Transverse colon (tissue), 4 donors: ENCODE results near the gene CBX2. TPM values are rescaled to one million over a fixed set of nuclear protein-coding genes. Genes with fewer than 3 reads are reported as not detected.

Source experiments
- DNase-seq: peaks from one replicate; pipeline ENCODE4 v3.0.0-alpha.2; 2019
- H3K27ac ChIP-seq, 4 donors: fragments of 200-600 bp; sonication (generic); 2 replicates each; pipeline ENCODE4 v1.5.1; 2016 to 2018; ENCODE audit warnings: inconsistent platforms in 4 of 4
- H3K27me3 ChIP-seq: fragments of 200-600 bp; sonication (generic); 2 replicates; pipeline ENCODE4 v1.5.1; 2017; ENCODE audit warnings: inconsistent platforms
- H3K36me3 ChIP-seq, 4 donors: fragments of 200-600 bp; sonication (generic); 2 replicates each; pipeline ENCODE4 v1.5.1; 2017 to 2019; ENCODE audit warnings: inconsistent platforms in 4 of 4
- H3K4me1 ChIP-seq, 4 donors: fragments of 200-600 bp; sonication (generic); 2 replicates each; pipeline ENCODE4 v1.5.1; 2017 to 2020; ENCODE audit warnings: inconsistent platforms in 4 of 4
- H3K4me3 ChIP-seq, 4 donors: fragments of 200-600 bp; sonication (generic); 1 replicate in 1 of 4; 2 replicates in 3 of 4; pipeline versions ENCODE4 v1.5.1 to v1.6.1; 2017 to 2019; ENCODE audit warnings: inconsistent platforms in 4 of 4
- H3K9me3 ChIP-seq, 2 donors: fragments of 200-600 bp; sonication (generic); 2 replicates each; pipeline ENCODE4 v1.5.1; 2017 to 2019; ENCODE audit warnings: inconsistent platforms in 2 of 2
- EP300 ChIP-seq: sonication (generic); formaldehyde crosslinking; IDR thresholded peaks from one replicate; pipeline ENCODE4 v1.6.1; 2017; ENCODE audit warnings: antibody characterized with exemption, low read depth
- POLR2A ChIP-seq: fragments of 450-650 bp; IDR thresholded peaks from one replicate; pipeline ENCODE4 v1.6.1; 2016; ENCODE audit warnings: antibody characterized with exemption, mild to moderate bottlenecking, moderate library complexity
- POLR2AphosphoS5 ChIP-seq, 3 donors: sonication (generic); formaldehyde crosslinking; IDR thresholded peaks; one replicate each; pipeline ENCODE4 v1.6.1; 2016; ENCODE audit warnings: antibody characterized with exemption in 3 of 3
- WGBS, 2 donors: methylation state at CpG; one replicate each; pipeline ENCODE4 v1.1.5; 2018; ENCODE audit warnings: low coverage in 1 of 2; 5-methylcytosine and 5-hydroxymethylcytosine counted together
- in situ Hi-C, 4 donors: fragments of 200-750 bp; cut with MboI; loops; one replicate each; pipeline versions ENCODE4 v1.15.0 to v1.15.1; 2017; ENCODE audit warnings: low sequenced_read_pairs in 3 of 4, low pct_ligation_motif_present in 1 of 4, low pct_unique_long_range_greater_than_20kb in 1 of 4
- intact Hi-C: fragments of 100-400 bp; cut with DNase I; formaldehyde crosslinking; loops from one replicate; pipeline ENCODE4 v1.15.1; 2023; ENCODE audit warnings: low total_unique reads
- total RNA-seq, 4 donors: library from RNA; depleted of rRNA; stranded (reverse); fragments of >200 nt; gene quantifications; one replicate each; pipeline ENCODE4 v1.1.0, GENCODE V29; 2016
- TF ChIP-seq, protein P1 (sequence below), 5 experiments: fragments of 200-600 bp in 3 of 5; fragments of 450-650 bp in 2 of 5; sonication (generic) in 3 of 5; IDR thresholded peaks; 1 replicate in 2 of 5; 2 replicates in 3 of 5; pipeline ENCODE4 v1.5.1; 2016 to 2017; ENCODE audit warnings: antibody characterized with exemption in 5 of 5, inconsistent platforms in 3 of 5, mild to moderate bottlenecking in 2 of 5, moderate library complexity in 1 of 5

The CBX2 gene
- total RNA-seq, 4 donors from 2014 or later = 0.27 to 0.64 TPM; not detected in 2

DNA sequence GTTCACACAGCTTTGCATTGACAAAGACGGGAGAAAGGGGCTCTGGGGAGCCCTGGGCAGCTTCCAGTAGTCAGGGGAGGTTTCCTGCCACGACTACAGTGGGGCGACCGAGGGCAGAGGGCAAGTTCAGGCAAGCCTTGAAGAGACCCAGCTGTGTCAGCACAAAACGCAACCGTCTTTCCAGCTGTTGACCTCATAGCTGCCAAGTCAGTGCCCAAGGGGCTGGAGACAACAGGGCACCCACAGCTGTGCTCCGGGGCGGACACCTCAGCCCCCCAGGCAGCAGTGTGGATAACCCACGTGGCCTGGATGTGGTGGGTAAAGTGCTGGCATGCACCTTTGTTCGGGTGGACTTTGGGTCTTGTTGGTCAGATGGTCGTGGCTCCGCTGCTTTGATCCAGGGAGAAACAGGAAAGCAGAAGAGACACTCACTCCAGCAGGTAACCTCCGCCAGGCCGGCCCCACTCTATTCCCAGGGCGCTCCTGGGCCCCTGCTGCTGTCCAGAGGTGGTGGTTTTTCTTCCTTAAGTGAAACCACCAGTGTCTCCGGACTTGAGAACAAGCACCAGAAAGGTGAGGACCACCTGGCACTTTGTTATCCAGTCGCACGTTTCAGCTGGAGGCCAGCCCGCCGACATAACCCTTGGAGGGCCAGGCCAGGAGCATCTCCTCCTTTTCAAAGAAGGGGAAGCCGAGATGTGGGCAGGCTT is 17.6 kb upstream of the CBX2 start:
- Histone ChIP-seq H3K27ac (no peak overlapping the region), H3K27me3 (peaks cover 26% of the 10 kb centered on the region), H3K9me3 (no peaks in the 10 kb centered on the region), H3K4me3 (no peak overlapping the region), H3K4me1 (no peaks in the 10 kb centered on the region), H3K36me3 (no peaks in the 10 kb centered on the region)
- TF ChIP-seq, protein P1, sequence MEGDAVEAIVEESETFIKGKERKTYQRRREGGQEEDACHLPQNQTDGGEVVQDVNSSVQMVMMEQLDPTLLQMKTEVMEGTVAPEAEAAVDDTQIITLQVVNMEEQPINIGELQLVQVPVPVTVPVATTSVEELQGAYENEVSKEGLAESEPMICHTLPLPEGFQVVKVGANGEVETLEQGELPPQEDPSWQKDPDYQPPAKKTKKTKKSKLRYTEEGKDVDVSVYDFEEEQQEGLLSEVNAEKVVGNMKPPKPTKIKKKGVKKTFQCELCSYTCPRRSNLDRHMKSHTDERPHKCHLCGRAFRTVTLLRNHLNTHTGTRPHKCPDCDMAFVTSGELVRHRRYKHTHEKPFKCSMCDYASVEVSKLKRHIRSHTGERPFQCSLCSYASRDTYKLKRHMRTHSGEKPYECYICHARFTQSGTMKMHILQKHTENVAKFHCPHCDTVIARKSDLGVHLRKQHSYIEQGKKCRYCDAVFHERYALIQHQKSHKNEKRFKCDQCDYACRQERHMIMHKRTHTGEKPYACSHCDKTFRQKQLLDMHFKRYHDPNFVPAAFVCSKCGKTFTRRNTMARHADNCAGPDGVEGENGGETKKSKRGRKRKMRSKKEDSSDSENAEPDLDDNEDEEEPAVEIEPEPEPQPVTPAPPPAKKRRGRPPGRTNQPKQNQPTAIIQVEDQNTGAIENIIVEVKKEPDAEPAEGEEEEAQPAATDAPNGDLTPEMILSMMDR (IDR thresholded peaks at IDR 0.05) = no peak
- TF ChIP-seq POLR2A (no peak), EP300 (no peak), POLR2AphosphoS5 (IDR thresholded peaks at IDR 0.05) (no peak)
- intact Hi-C loops = no loop called here
- in situ Hi-C loops = no loop called here
- DNase-seq = no peak
- WGBS, 2 donors = 80% methylated on average over 21 of the region's 21 CpGs; no CpG with 5 or more reads in 1 of the 2 donors

DNA sequence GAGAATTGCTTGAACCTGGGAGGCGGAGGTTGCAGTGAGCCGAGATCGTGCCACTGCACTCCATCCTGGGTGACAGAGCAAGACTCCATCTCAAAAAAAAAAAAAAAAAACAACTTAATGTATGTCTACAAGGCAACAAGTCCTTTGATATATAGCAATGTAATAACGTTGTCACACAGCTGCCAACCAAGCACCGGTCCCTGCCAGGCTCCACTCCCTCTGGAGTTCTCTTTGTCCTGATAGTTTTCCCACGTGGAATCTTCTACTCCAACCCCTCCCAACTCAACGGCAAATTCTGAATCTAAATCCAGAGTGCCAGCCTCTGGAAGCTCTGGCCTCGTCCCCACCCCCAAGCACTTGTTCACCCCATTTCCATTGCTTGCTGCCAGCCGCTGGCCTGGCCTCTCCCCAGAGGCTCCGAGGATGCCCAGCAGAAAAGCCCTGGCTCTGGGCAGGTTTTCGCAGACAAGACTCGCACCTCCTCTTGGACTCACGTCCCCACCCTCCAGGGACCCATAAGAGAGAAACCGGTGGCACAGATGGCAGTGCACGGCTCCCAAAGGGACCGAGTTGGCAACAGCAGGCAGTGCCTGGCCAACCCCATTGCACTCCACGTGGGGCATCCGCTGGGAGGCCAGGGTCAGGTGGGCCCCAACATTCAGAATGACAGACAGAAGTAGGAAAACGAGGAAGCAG is 15.9 kb upstream of the CBX2 start:
- Histone ChIP-seq H3K4me1 (no peaks in the 10 kb centered on the region), H3K27ac (no peak overlapping the region), H3K4me3 (no peak overlapping the region), H3K36me3 (no peaks in the 10 kb centered on the region), H3K27me3 (peaks cover 27% of the 10 kb centered on the region), H3K9me3 (no peaks in the 10 kb centered on the region)
- TF ChIP-seq POLR2A (no peak), EP300 (no peak), POLR2AphosphoS5 (IDR thresholded peaks at IDR 0.05) (no peak)
- TF ChIP-seq, protein P1 (IDR thresholded peaks at IDR 0.05) = no peak
- DNase-seq = no peak
- in situ Hi-C loops (no loop called here), intact Hi-C loops (no loop called here)
- 68 to 74% methylated on average over 5 to 19 of the region's 19 CpGs for WGBS, 2 donors

DNA sequence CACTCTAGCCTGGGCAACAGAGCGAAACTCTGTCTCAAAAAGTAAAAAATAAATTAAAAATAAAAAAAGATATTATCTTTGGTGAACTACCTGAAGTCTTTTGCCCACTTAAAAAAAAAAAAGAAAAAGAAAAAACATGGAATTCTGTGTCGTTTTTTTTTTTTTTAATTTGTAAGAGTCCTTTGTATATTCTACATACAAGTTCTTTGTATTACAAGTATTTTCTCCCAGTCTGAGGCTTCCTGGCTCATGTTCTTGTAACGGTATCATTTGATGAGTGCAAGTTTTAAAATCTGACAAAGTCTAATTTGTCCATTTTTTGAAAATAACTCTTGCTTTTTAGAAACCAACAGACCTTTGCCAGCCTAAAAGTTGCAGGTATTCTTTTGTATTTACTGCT is 12.2 kb upstream of the CBX2 start:
- 57 to 78% methylated on average over 3 of the region's 3 CpGs for WGBS, 2 donors
- DNase-seq = no peak
- TF ChIP-seq EP300 (no peak), POLR2AphosphoS5 (IDR thresholded peaks at IDR 0.05) (no peak)
- TF ChIP-seq, protein P1 (IDR thresholded peaks at IDR 0.05) = no peak
- H3K4me3 ChIP-seq = no peak overlapping the region
- H3K9me3 ChIP-seq = no peaks in the 10 kb centered on the region
- intact Hi-C loops (no loop called here), in situ Hi-C loops (no loop called here)
- no peak overlapping the region for H3K27ac ChIP-seq
- H3K36me3 ChIP-seq = no peaks in the 10 kb centered on the region
- peaks cover 35% of the 10 kb centered on the region for H3K27me3 ChIP-seq
- no peaks in the 10 kb centered on the region for H3K4me1 ChIP-seq

DNA sequence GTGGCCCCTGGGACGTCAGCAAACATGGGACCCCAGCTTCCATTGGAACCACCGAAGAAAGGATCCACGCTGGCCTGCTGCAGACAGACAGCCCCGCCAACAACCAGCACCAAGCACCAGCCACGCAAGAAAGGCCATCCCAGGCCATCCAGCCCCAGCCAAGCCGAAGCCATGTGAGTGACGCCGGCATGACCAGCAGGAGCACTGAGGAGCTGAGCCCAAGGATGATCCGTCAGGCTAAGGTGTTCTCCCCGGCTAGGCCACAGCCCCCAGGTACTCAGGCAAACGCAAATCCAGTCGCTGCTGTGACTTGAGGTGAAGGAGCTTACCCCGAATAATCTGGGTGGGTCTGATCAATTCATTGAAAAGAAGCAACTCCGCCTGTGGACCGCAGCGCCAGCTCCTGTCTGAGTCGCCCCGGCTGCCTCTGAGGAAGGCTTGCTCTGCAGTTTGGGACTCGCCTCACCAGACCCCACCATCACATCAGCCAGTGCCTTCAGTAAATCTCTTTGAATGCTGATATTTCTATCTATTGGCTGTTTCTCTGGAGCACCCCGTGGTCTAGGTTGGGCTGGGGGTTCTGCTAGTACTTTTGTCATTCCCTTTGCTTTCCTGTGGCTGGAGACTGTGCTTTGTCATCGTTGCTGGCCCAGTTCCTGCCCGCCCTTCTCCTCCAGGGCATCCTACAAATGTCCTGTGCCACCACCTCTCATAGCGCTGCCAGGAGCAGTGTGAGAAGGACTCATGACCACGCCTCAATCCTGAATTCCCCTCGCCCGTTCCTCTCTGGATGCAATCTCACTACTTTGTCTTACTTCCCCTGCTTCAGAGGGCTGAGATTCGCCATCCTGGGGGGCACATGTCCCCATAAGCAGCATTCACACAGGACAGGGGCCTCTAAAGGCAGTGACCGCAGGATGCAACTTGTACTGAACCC is 8.1 kb upstream of the CBX2 start:
- intact Hi-C loops (no loop called here), in situ Hi-C loops (no loop called here)
- TF ChIP-seq, protein P1 (IDR thresholded peaks at IDR 0.05) = no peak
- TF ChIP-seq EP300 (no peak), POLR2AphosphoS5 (IDR thresholded peaks at IDR 0.05) (no peak), POLR2A (no peak)
- 79 to 100% methylated on average over 1 to 25 of the region's 28 CpGs for WGBS, 2 donors
- peaks cover 74% of the 10 kb centered on the region for H3K27me3 ChIP-seq
- H3K4me3 ChIP-seq = no peak overlapping the region
- DNase-seq = no peak
- no peaks in the 10 kb centered on the region for H3K4me1 ChIP-seq
- no peaks in the 10 kb centered on the region for H3K36me3 ChIP-seq
- H3K9me3 ChIP-seq = no peaks in the 10 kb centered on the region
- H3K27ac ChIP-seq = no peak overlapping the region
